HG03039 (cell line): Measurements from ENCODE around the gene RNF11.

Source experiments
- ATAC-seq: cut with Tn5 transposase; IDR thresholded peaks from one replicate; pipeline ENCODE4 v1.9.1; 2021; ENCODE audit warnings: mild to moderate bottlenecking, moderate library complexity; ENCODE audit not compliant: unreplicated experiment

The RNF11 gene

DNA sequence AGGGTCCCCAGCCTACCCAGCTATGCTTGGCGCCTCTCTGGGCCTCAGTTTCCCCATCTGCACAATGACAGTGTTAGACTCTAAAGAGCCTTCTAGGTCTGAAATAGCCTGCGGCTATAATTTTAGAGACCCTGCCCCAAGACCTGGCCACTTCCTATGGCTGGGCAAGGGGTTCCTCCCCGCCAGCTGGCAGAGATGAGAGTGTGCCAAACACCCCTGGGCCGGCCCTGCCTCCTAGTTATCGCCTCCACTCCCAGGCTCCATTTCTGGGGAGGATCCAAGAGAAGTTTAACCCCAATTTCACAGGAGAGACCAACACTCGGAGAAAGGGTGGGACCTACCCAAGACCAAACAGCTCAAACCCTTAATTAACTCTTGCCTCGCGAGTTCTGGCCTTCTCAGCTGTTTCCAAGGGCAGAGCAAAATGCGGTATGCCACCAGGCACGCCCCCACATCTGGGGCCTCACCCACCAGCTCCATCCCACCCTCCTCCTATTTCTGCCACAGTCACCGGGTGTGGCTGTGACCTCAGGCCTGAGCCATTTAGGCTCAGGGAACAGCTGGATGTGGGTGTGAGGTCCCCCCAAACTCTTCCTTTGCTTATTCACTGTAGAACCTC is 58.6 kb downstream of the RNF11 start:
- no peak for ATAC-seq

GRCh38 chr1:51295926-51296325 is 59.9 kb downstream of the RNF11 start:
- ATAC-seq, result no peak

GRCh38 chr1:51296383-51297357 is 60.6 kb downstream of the RNF11 start:
- no peak for ATAC-seq

GRCh38 chr1:51297401-51298321 is 61.6 kb downstream of the RNF11 start:
- ATAC-seq, result no peak

GRCh38 chr1:51298322-51298705 is 62.2 kb downstream of the RNF11 start:
- no peak for ATAC-seq

GRCh38 chr1:51299185-51299885 is 63.3 kb downstream of the RNF11 start:
- no peak for ATAC-seq

- ATAC-seq, result no peak
Measured at GRCh38 chr1:51299981-51300670, 64.1 kb downstream of the RNF11 start.

DNA sequence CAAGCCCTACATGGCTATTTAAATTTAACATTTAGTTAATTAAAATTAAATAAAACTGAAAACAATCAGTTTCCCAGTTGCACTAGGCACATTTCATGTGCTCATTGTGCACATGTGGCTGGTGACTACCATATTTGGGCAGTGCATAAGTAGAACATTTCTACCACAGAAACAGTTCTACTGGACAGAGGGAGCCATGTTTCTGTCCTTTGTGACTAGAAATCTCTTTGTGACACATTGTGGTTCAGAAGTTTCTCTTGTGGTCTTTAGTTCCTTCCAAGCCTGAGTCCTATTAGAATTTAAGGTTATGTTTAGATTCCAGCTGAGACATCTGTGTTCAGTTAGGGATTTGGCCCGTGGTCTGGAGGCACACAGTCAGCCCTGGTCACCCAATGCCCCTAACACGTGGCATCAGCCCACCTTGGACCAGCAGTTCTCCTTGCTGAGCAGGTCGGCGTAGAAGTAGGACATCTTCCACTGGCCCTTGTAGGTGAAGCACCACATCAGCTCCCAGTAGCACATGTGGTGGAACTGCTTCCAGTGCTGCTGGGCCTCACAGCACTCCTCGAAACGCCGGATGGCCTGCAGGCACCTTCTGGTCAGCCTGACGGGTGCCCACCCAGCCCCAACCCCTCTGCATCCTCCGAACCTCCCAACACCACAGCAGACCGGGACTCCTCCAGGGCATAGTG is 65.2 kb downstream of the RNF11 start:
- no peak for ATAC-seq

DNA sequence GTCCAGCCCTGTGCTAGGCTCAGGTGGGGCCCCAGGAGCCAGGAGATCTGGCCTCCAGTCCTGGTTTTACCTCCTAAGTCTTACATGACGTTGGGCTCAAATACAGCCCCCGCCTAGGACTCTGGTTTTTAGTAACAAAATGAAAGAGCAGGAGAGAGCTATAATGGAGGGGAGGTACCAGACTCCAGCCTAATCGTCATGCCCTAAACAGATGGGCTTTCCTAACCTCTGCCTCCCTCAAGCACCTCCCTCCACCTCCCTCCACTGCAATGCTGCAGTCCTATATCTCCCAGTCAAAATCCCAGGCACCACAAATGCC is 65.7 kb downstream of the RNF11 start:
- no peak for ATAC-seq

GRCh38 chr1:51302270-51302669 is 66.2 kb downstream of the RNF11 start:
- no peak for ATAC-seq

DNA sequence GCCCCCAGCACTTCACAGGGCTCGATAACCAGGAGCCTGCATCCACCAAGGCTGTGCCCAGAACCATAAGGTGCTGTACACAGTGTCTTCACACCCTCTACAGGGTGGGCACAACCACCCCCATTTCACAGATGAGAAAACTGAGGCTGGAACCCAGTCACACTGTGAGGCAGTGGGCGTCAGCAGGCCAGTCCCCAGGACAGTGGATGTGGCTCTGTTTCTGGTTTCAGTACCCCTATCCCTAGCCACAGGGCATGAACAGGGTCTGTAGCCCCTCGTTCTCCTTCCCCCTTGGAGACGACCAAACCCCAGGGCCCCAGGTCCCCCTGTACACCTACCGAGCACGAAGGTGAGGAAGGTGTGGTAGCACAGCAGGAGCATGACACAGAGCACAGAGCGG is 66.7 kb downstream of the RNF11 start:
- ATAC-seq, result no peak

DNA sequence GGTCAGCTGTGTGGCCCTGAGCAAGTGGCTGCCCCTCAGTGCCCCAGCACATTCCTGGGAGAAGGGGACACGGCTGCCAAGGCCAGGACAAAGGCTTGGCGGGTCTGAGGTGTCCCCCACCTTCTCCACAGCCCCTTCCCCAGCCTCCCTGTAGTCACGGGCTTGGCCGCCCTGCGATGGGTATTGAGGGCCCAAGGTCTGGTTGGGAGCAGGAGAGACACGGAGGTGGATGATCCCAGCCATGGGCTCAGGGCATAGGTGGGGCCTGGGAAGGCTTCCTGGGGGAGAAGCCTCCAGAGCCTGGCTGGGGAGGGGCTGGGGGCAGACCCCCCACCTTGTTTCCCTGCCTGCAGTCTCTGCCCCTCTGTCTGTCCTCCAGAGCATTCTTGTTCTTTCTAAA is 67.2 kb downstream of the RNF11 start:
- ATAC-seq, result no peak

- no peak for ATAC-seq
Measured at GRCh38 chr1:51303751-51304251, 67.7 kb downstream of the RNF11 start.

DNA sequence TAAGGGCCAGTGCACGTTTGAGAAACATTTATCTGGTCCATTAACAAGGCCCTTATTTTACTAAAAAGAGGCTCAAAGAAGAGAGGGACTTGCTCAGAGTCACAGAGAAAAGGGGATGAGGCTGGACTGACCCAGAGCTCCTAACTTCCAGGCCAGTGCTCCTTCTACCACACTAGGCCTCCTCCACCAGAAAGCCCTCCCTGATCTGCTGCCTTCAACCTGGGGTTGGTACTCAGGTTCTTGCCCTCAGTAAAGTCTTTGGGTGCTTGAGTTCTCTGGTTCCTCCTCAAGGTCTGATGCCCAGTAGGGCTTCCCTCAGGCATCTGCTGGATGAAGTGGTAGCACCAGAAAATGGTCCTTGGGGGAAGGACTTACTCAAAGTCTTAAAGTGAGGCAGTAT is 68.3 kb downstream of the RNF11 start:
- no peak for ATAC-seq

DNA sequence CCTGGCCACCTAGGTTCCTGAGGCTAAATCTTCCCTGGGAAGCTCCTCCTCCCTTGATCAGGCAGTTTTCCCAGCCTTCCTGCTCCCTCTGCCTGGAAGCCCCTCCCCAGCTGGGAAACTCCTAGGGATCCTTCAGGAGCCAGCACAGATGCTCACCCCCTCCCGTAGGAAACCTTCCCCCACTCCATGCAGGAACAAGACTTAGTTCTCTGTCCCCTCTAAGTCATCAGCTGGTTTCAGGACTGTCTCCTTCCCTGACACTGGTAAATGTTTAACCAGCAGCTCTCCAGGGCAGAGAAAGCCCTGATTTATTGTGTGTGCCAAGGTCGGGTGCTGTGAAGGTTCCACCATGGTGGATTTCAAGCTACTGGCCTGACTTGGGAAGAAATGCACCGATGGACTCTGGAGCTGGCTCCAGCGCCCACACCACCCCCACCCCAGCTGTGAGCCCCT is 69.3 kb downstream of the RNF11 start:
- no peak for ATAC-seq

- no peak for ATAC-seq
Measured at GRCh38 chr1:51306950-51307349, 70.9 kb downstream of the RNF11 start.

- ATAC-seq, result no peak
Measured at GRCh38 chr1:51308636-51309035, 72.6 kb downstream of the RNF11 start.

- ATAC-seq, result no peak
Measured at GRCh38 chr1:51309291-51309690, 73.2 kb downstream of the RNF11 start.

- no peak for ATAC-seq
Measured at GRCh38 chr1:51310871-51311613, 75.0 kb downstream of the RNF11 start.
